Activated naive CD8-positive, alpha-beta T cell (primary cell): ENCODE data around the gene RXRB.
"Not testable (repeated sequence)": the region's sequence is repeated elsewhere in the genome, so short reads cannot be mapped to it uniquely, and the experiment has no call there.

ENCODE experiments used
- H3K27ac Mint-ChIP-seq: one replicate; pipeline ENCODE4 v1.8.0; 2021; ENCODE audit warnings: mixed read lengths
- H3K27me3 Mint-ChIP-seq: one replicate; pipeline ENCODE4 v1.8.0; 2021; ENCODE audit warnings: mixed read lengths
- H3K36me3 Mint-ChIP-seq: one replicate; pipeline ENCODE4 v1.8.0; 2021; ENCODE audit warnings: mixed read lengths
- H3K4me1 Mint-ChIP-seq: one replicate; pipeline ENCODE4 v1.8.0; 2021; ENCODE audit warnings: low read depth, mixed read lengths
- H3K4me3 Mint-ChIP-seq: one replicate; pipeline ENCODE4 v1.8.0; 2021; ENCODE audit warnings: mild to moderate bottlenecking, mixed read lengths
- H3K9me3 Mint-ChIP-seq: one replicate; pipeline ENCODE4 v1.8.0; 2021; ENCODE audit warnings: low read depth, mixed read lengths

The RXRB gene

DNA sequence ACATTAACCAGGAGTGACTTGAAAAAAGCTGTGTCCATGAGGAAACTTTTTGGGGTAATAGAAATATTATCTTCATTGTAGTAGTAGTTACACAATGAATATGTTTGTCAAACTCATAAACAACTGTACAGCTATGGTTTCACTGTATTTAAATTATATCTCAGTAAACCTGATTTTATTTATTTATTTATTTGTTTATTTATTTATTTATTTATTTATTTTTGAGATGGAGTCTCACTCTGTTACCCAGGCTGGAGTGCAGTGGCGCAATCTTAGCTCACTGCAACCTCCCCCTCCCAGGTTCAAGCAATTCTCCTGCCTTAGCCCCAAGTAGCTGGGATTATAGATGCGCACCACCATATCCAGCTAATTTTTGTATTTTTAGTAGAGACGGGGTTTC, 49.9 kb downstream of the RXRB start:
- not testable (repeated sequence) for H3K27ac Mint-ChIP-seq, H3K27me3 Mint-ChIP-seq, H3K4me3 Mint-ChIP-seq, H3K36me3 Mint-ChIP-seq, H3K9me3 Mint-ChIP-seq, H3K4me1 Mint-ChIP-seq

DNA sequence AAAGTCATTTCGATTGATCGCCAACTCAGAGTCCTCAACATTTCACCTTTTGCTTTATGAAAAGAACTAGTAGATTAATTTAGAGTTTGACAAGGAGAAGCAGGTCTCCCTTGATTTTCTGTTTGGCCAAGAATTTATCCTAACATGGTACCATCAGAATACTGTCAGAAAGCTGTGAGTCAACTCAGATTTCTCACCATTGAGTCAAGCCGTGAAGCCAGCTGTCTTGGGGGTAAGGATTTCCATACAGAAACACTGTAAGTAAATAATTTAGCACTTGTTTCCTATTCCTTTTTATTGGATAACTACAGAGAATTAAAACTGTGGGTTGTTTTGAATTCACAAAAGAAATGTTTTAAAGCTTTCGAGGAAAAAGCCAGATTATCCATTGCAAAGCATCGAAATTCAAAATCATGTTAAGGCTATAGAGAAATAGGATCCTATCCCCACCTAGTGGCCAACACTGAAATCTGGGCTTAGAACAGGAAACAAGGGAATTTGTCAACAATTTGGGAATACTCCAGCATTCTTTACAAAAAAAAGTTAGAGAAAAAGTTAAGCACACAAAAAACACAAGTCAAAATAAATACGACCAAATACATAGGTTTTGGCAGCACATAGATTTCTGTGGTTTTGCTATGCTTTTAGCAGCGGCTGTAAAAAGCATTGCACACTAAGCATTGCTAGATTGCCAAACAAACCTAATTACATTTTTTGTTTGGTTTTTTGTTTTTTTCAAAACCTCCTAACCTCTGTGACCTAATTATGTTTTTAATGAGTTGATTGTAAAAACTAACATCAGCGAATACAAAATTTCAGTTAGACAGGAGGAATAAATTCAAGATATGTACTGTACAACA, 52.4 kb downstream of the RXRB start:
- no peaks in the 10 kb centered on the region for H3K4me1 Mint-ChIP-seq
- H3K27ac Mint-ChIP-seq, result no peak overlapping the region
- no peaks in the 10 kb centered on the region for H3K36me3 Mint-ChIP-seq
- peaks cover 3% of the 10 kb centered on the region for H3K9me3 Mint-ChIP-seq
- no peak overlapping the region for H3K4me3 Mint-ChIP-seq
- H3K27me3 Mint-ChIP-seq, result peaks cover 6% of the 10 kb centered on the region

DNA sequence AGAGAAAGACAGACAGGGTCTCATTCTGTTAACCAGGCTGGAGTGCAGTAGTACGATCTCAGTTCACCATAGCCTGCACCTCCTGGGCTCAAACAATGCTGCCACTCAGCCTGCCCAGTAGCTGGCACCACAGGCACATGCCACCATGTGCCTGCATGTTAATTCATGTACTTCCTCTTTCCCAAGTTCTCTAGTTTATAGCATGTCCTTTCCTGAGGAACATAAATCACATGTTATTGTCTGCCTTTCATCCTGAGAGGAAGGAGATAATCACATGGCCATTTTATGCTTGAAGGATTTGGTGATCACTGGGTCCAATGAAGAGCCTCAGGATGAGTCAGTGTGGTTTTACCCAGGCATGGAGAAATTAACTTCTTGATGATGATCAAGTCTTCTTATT, 56.1 kb downstream of the RXRB start:
- H3K9me3 Mint-ChIP-seq, result no peaks in the 10 kb centered on the region
- H3K27me3 Mint-ChIP-seq, result peaks cover 20% of the 10 kb centered on the region
- no peaks in the 10 kb centered on the region for H3K4me1 Mint-ChIP-seq
- no peak overlapping the region for H3K4me3 Mint-ChIP-seq
- no peaks in the 10 kb centered on the region for H3K36me3 Mint-ChIP-seq
- H3K27ac Mint-ChIP-seq, result no peak overlapping the region
